H1 (cell line): ENCODE measurements around the gene RPS5. TPM values are rescaled to one million over a fixed set of nuclear protein-coding genes. Genes with fewer than 3 reads are reported as not detected.

Source experiments
- CTCF ChIA-PET: fragments of 300-600 bp; sonication (Branson Sonifier 250); formaldehyde crosslinking; loops from one replicate; lab custom pipeline; 2021; ENCODE audit not compliant: partially characterized antibody; lab: Charles Lee
- POLR2A ChIA-PET: fragments of 300-600 bp; sonication (Branson Sonifier 250); formaldehyde crosslinking; loops from one replicate; lab custom pipeline; 2021; ENCODE audit warnings: inconsistent platforms; ENCODE audit not compliant: partially characterized antibody; lab: Charles Lee
- DNase-seq, 2 experiments: peaks; one replicate each; pipeline versions ENCODE4 v3.0.0 to v3.0.0-alpha.2; 2010 to 2022; ENCODE audit warnings: low spot score in 2 of 2, low read depth in 1 of 2, mixed read lengths in 1 of 2
- FAIRE-seq: peaks from 2 replicates; lab custom pipeline; 2011; peaks lifted over from hg19 to GRCh38; lab: Jason Lieb, UNC
- H2AFZ ChIP-seq: 2 replicates; pipeline ENCODE4 v1.8.1; 2012; ENCODE audit warnings: low read length, inconsistent platforms
- H2AK5ac ChIP-seq: 2 replicates; pipeline ENCODE4 v1.6.1; 2013; ENCODE audit warnings: low read depth, low read length
- H2BK120ac ChIP-seq: replicated peaks from 2 replicates; pipeline ENCODE3; 2013; ENCODE audit warnings: low read depth, low read length, inconsistent platforms
- H2BK12ac ChIP-seq: 2 replicates; pipeline ENCODE4 v1.6.1; 2013; ENCODE audit warnings: low read depth, low read length
- H2BK15ac ChIP-seq: 2 replicates; pipeline ENCODE4 v1.6.1; 2013; ENCODE audit warnings: low read length
- H2BK20ac ChIP-seq: 2 replicates; pipeline ENCODE4 v1.6.1; 2013; ENCODE audit warnings: low read length
- H2BK5ac ChIP-seq: 2 replicates; pipeline ENCODE4 v1.6.1; 2013; ENCODE audit warnings: low read depth, low read length
- H3K14ac ChIP-seq: 2 replicates; pipeline ENCODE4 v1.6.1; 2013; ENCODE audit warnings: inconsistent platforms; ENCODE audit not compliant: insufficient read length
- H3K18ac ChIP-seq: 2 replicates; pipeline ENCODE4 v1.6.1; 2013; ENCODE audit warnings: low read length; ENCODE audit errors: extremely low read depth
- H3K23ac ChIP-seq: 2 replicates; pipeline ENCODE4 v1.6.1; 2013; ENCODE audit warnings: inconsistent platforms; ENCODE audit not compliant: insufficient read length
- H3K23me2 ChIP-seq: 2 replicates; pipeline ENCODE4 v1.6.1; 2013; ENCODE audit warnings: low read depth, low read length
- H3K27ac ChIP-seq: 2 replicates; pipeline ENCODE4 v1.6.1; 2011; ENCODE audit warnings: low read depth, low read length, inconsistent platforms
- H3K27me3 ChIP-seq, 4 experiments: replicated peaks in 1 of 4; 1 replicate in 1 of 4; 2 replicates in 3 of 4; pipeline versions ENCODE4 v1.6.1 to v1.8.1; 2011 to 2013; ENCODE audit warnings: low read length in 3 of 4, mild to moderate bottlenecking in 3 of 4, inconsistent platforms in 2 of 4, mixed read lengths in 2 of 4, moderate library complexity in 1 of 4; ENCODE audit not compliant: control insufficient read depth in 3 of 4, insufficient read depth in 3 of 4; ENCODE audit errors: extremely low read depth in 1 of 4
- H3K36me3 ChIP-seq, 4 experiments: 2 replicates each; pipeline versions ENCODE4 v1.6.1 to v1.8.1; 2011 to 2013; ENCODE audit warnings: mild to moderate bottlenecking in 4 of 4, low read length in 3 of 4, moderate library complexity in 2 of 4, control low read depth in 1 of 4, inconsistent platforms in 1 of 4; ENCODE audit not compliant: insufficient read depth in 4 of 4, control insufficient read depth in 2 of 4
- H3K4ac ChIP-seq: replicated peaks from 2 replicates; pipeline ENCODE3; 2013; ENCODE audit warnings: low read length, low read depth, mixed read lengths, inconsistent platforms; ENCODE audit not compliant: insufficient read length
- H3K4me1 ChIP-seq, 4 experiments: replicated peaks in 1 of 4; 1 replicate in 1 of 4; 2 replicates in 3 of 4; pipeline versions ENCODE4 v1.6.1 to v1.8.1; 2011 to 2013; ENCODE audit warnings: low read length in 3 of 4, inconsistent platforms in 2 of 4, mixed read lengths in 1 of 4; ENCODE audit not compliant: insufficient read depth in 4 of 4, control insufficient read depth in 3 of 4
- H3K4me2 ChIP-seq, 2 experiments: 2 replicates each; pipeline versions ENCODE4 v1.6.1 to v1.8.1; 2011 to 2013; ENCODE audit warnings: low read depth in 2 of 2, low read length in 2 of 2, control low read depth in 1 of 2, inconsistent platforms in 1 of 2, mild to moderate bottlenecking in 1 of 2; ENCODE audit not compliant: insufficient read depth in 1 of 2
- H3K4me3 ChIP-seq, 4 experiments: fragments of 200-600, 300-600 bp in 1 of 4; sonication (generic), shearing (Covaris generic), sonication (Bioruptor Twin) in 1 of 4; 2 replicates each; pipeline versions ENCODE4 v1.5.1 to v1.8.1; 2011 to 2016; ENCODE audit warnings: low read length in 4 of 4, low read depth in 3 of 4, control low read depth in 2 of 4, inconsistent platforms in 2 of 4, mild to moderate bottlenecking in 2 of 4, mixed read lengths in 1 of 4, moderate library complexity in 1 of 4; ENCODE audit not compliant: insufficient read depth in 2 of 4; ENCODE audit errors: extremely low read depth in 1 of 4
- H3K56ac ChIP-seq: replicated peaks from 2 replicates; pipeline ENCODE3; 2013; ENCODE audit warnings: low read depth, mild to moderate bottlenecking, mixed read lengths, low read length, inconsistent platforms; ENCODE audit not compliant: insufficient read length
- H3K79me1 ChIP-seq: 2 replicates; pipeline ENCODE4 v1.6.1; 2013; ENCODE audit warnings: low read depth, low read length, control low read depth
- H3K79me2 ChIP-seq, 2 experiments: 2 replicates each; pipeline versions ENCODE4 v1.6.1 to v1.8.1; 2012 to 2013; ENCODE audit warnings: low read length in 2 of 2, mild to moderate bottlenecking in 2 of 2, inconsistent platforms in 1 of 2; ENCODE audit not compliant: insufficient read depth in 2 of 2, control insufficient read depth in 1 of 2
- H3K9ac ChIP-seq, 4 experiments: replicated peaks in 1 of 4; 1 replicate in 1 of 4; 2 replicates in 3 of 4; pipeline versions ENCODE4 v1.6.1 to v1.8.1; 2011 to 2013; ENCODE audit warnings: low read depth in 3 of 4, low read length in 3 of 4, control low read depth in 2 of 4, mild to moderate bottlenecking in 2 of 4, moderate library complexity in 2 of 4, inconsistent platforms in 1 of 4; ENCODE audit errors: extremely low read depth in 1 of 4
- H3K9me3 ChIP-seq, 2 experiments: 2 replicates each; pipeline versions ENCODE4 v1.6.1 to v1.8.1; 2012 to 2013; ENCODE audit warnings: mild to moderate bottlenecking in 2 of 2, moderate library complexity in 2 of 2, control low read depth in 1 of 2, inconsistent platforms in 1 of 2, low read depth in 1 of 2, low read length in 1 of 2, mixed read lengths in 1 of 2; ENCODE audit not compliant: insufficient read depth in 2 of 2
- H4K20me1 ChIP-seq, 2 experiments: replicated peaks in 1 of 2; 2 replicates each; pipeline versions ENCODE3 to v1.8.1; 2011 to 2013; ENCODE audit warnings: inconsistent platforms in 2 of 2, low read length in 2 of 2, mild to moderate bottlenecking in 1 of 2; ENCODE audit not compliant: insufficient read depth in 2 of 2, control insufficient read depth in 1 of 2
- H4K5ac ChIP-seq: 2 replicates; pipeline ENCODE4 v1.6.1; 2013; ENCODE audit warnings: low read length, low read depth, mixed read lengths, inconsistent platforms; ENCODE audit not compliant: insufficient read length
- H4K8ac ChIP-seq: 2 replicates; pipeline ENCODE4 v1.8.0; 2013; ENCODE audit warnings: mild to moderate bottlenecking, moderate library complexity, low read length, inconsistent platforms; ENCODE audit not compliant: insufficient read depth; ENCODE audit errors: extremely low read depth
- H4K91ac ChIP-seq: replicated peaks from 2 replicates; pipeline ENCODE3; 2013; ENCODE audit warnings: low read length, mixed read lengths, inconsistent platforms; ENCODE audit not compliant: insufficient read length
- ASH2L ChIP-seq: fragments of 200-600, 300-600 bp; sonication (generic); IDR thresholded peaks from one replicate; pipeline ENCODE4 v1.7.1; 2017; ENCODE audit warnings: low read length
- ATF2 ChIP-seq: IDR thresholded peaks from 2 replicates; pipeline ENCODE4 v1.6.1; 2012; ENCODE audit warnings: low read length, inconsistent platforms
- CHD1 ChIP-seq: IDR thresholded peaks from 2 replicates; pipeline ENCODE4 v1.6.1; 2012; ENCODE audit warnings: low read depth, low read length, improper control_type of control experiment
- EZH2 ChIP-seq: fragments of 200-600 bp; sonication (generic); IDR thresholded peaks from 2 replicates; pipeline ENCODE4 v1.7.1; 2012; ENCODE audit warnings: low read depth, mild to moderate bottlenecking, moderate library complexity, low read length, inconsistent platforms; ENCODE audit not compliant: severe bottlenecking
- GTF2F1 ChIP-seq: IDR thresholded peaks from 2 replicates; pipeline ENCODE4 v1.6.1; 2012; ENCODE audit warnings: low read depth, low read length, improper control_type of control experiment, borderline replicate concordance
- SUZ12 ChIP-seq: fragments of 200-600 bp; sonication (generic); IDR thresholded peaks from 2 replicates; pipeline ENCODE4 v1.6.1; 2012; ENCODE audit warnings: mild to moderate bottlenecking, inconsistent platforms, low read length, moderate library complexity, mixed read lengths
- WGBS, 2 experiments: shearing (Covaris generic) in 1 of 2; methylation state at CpG; one replicate each; pipeline versions ENCODE4 v1.1.6 to v1.1.7; 2013 to 2015; ENCODE audit warnings: low lambda C conversion rate in 2 of 2, mixed read lengths in 2 of 2, inconsistent platforms in 1 of 2, low coverage in 1 of 2, missing lambda C conversion rate in 1 of 2; ENCODE audit not compliant: insufficient replicate concordance in 2 of 2, insufficient coverage in 1 of 2, insufficient read length in 1 of 2; ENCODE audit errors: extremely low coverage in 1 of 2, missing lambda C conversion rate in 1 of 2; 5-methylcytosine and 5-hydroxymethylcytosine counted together
- polyA plus RNA-seq, 7 experiments: library from polyadenylated mRNA; depleted of rRNA in 3 of 7; stranded (reverse) in 5 of 7; unstranded in 2 of 7; fragments of >200 nt in 5 of 7; fragments of 200-250 nt in 2 of 7; gene quantifications; 1 replicate in 5 of 7; 2 replicates in 1 of 7; 4 replicates in 1 of 7; pipeline versions ENCODE4 v1.2.1 to v1.2.3, GENCODE V29; 2011 to 2013; ENCODE audit warnings: missing spikeins in 2 of 7, mixed read lengths in 2 of 7
- total RNA-seq: library from RNA; stranded (reverse); fragmentation: NEBNext Ultra II Directional; extraction: Animal tissue kit (Norgen Biotek cat#: 25700); gene quantifications from 2 replicates; pipeline ENCODE4 v1.2.1, GENCODE V29; 2021

The RPS5 gene
- total and polyA plus RNA-seq, 2 of the 8 experiments (the other 6 are each of a cell fraction or from before 2014, with no cell fraction given) = 1,557 to 5,731 TPM

GRCh38 chr19:58374200-58374599, 12.9 kb upstream of the RPS5 start:
- H3K9me3 ChIP-seq = no peaks in the 10 kb centered on the region
- H3K14ac ChIP-seq = no peak overlapping the region
- H3K36me3 ChIP-seq = no peaks in the 10 kb centered on the region
- H2BK5ac ChIP-seq = no peak overlapping the region
- ChIA-PET POLR2A (interaction anchor here (0.8 to 8.5 kb wide), 9 partner anchors 10 to 101 kb away, joined by 3 to 94 read pairs (median 4); partner anchors contain the start of genes ERVK3-1, ZNF132 and ZNF497), CTCF (interaction anchor here (0.7 to 2.0 kb wide), 6 partner anchors 9 to 146 kb away, joined by 3 to 10 read pairs (median 4); partner anchors contain the start of genes ZBTB45 and ZNF497)
- no peak overlapping the region for H3K4me2 ChIP-seq
- H2BK15ac ChIP-seq = no peak overlapping the region
- H3K27me3 ChIP-seq = no peaks in the 10 kb centered on the region
- H3K4me1 ChIP-seq = no peaks in the 10 kb centered on the region
- no peak overlapping the region for H4K8ac ChIP-seq
- H4K5ac ChIP-seq = no peak overlapping the region
- no peak overlapping the region for H3K56ac ChIP-seq
- FAIRE-seq (no peak), DNase-seq (no peak)
- no peak overlapping the region for H2BK20ac ChIP-seq
- H2BK120ac ChIP-seq = no peak overlapping the region
- H4K20me1 ChIP-seq = peaks cover 0 to 3% of the 10 kb centered on the region in 2 experiments
- WGBS, 2 experiments = 92% methylated on average over 4 of the region's 4 CpGs; no CpG with 5 or more reads in 1 of the 2 experiments
- no peak overlapping the region for H3K4ac ChIP-seq
- no peaks in the 10 kb centered on the region for H3K23me2 ChIP-seq
- H3K4me3 ChIP-seq = no peak overlapping the region
- no peak overlapping the region for H3K9ac ChIP-seq
- H3K18ac ChIP-seq = no peak overlapping the region
- 0 out of 2 replicates have a peak, but pooled peaks cover 2% of the 10 kb centered on the region for H3K79me1 ChIP-seq
- no peak overlapping the region for H2AFZ ChIP-seq
- H3K23ac ChIP-seq = no peak overlapping the region
- H4K91ac ChIP-seq = no peak overlapping the region
- H2BK12ac ChIP-seq = no peak overlapping the region
- H3K79me2 ChIP-seq = no peaks in the 10 kb centered on the region
- no peak overlapping the region for H2AK5ac ChIP-seq
- H3K27ac ChIP-seq = no peak overlapping the region
- TF ChIP-seq ASH2L (no peak), EZH2 (no peak), ATF2 (no peak), CHD1 (no peak), SUZ12 (no peak), GTF2F1 (no peak)
